ENCODE results near the gene KSR2.

The KSR2 gene

GRCh38 chr12:117835156-117835555 is 133.6 kb downstream of the KSR2 start:
- no peak for TF ChIP-seq CTCF (IDR thresholded peaks at IDR 0.05; ENCODE audit: low read depth, low read length)
- H3K4me3 ChIP-seq (ENCODE audit: low read depth, low read length), result no peak overlapping the region

- no peak overlapping the region for H3K4me3 ChIP-seq (ENCODE audit: low read depth, low read length)
- no peak for TF ChIP-seq CTCF (IDR thresholded peaks at IDR 0.05; ENCODE audit: low read depth, low read length)
Observed at GRCh38 chr12:117832459-117833457, 136.0 kb downstream of the KSR2 start.

GRCh38 chr12:117830471-117830870 is 138.3 kb downstream of the KSR2 start:
- no peak overlapping the region for H3K4me3 ChIP-seq (ENCODE audit: low read depth, low read length)
- TF ChIP-seq CTCF (IDR thresholded peaks at IDR 0.05; ENCODE audit: low read depth, low read length), result no peak

GRCh38 chr12:117829108-117829507 is 139.7 kb downstream of the KSR2 start:
- H3K4me3 ChIP-seq (ENCODE audit: low read depth, low read length), result no peak overlapping the region
- no peak for TF ChIP-seq CTCF (IDR thresholded peaks at IDR 0.05; ENCODE audit: low read depth, low read length)

- no peak overlapping the region for H3K4me3 ChIP-seq (ENCODE audit: low read depth, low read length)
- TF ChIP-seq CTCF (IDR thresholded peaks at IDR 0.05; ENCODE audit: low read depth, low read length), result no peak
Observed at GRCh38 chr12:117827660-117828059, 141.1 kb downstream of the KSR2 start.

- no peak for TF ChIP-seq CTCF (IDR thresholded peaks at IDR 0.05; ENCODE audit: low read depth, low read length)
- no peak overlapping the region for H3K4me3 ChIP-seq (ENCODE audit: low read depth, low read length)
Observed at GRCh38 chr12:117825827-117826226, 143.0 kb downstream of the KSR2 start.

GRCh38 chr12:117821480-117822175 is 147.2 kb downstream of the KSR2 start:
- TF ChIP-seq CTCF (IDR thresholded peaks at IDR 0.05; ENCODE audit: low read depth, low read length), result no peak
- no peak overlapping the region for H3K4me3 ChIP-seq (ENCODE audit: low read depth, low read length)
